GM04504 (cell line): ENCODE measurements around the gene SAT1.

Source experiments
- DNase-seq: peaks from one replicate; pipeline ENCODE4 v3.0.0-alpha.2; 2012; ENCODE audit warnings: low read depth

SAT1 gene

DNA sequence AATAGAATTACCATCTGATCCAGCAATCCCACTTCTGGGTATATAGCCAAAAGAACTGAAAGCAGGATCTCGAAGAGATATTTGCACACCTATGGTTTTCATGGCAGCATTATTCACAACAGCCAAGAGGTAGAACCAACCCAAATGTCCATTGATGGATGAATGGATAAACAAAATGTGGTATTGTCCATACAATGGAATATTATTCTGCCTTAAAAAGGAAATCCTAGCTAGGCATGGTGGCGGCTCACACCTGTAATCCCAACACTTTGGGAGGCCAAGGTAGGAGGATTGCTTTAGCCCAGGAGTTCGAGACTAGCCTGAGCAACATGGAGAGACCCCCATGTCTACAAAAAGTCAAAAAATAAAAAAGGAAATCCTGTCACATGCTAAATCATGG is 27.3 kb downstream of the SAT1 start:
- no peak for DNase-seq

DNA sequence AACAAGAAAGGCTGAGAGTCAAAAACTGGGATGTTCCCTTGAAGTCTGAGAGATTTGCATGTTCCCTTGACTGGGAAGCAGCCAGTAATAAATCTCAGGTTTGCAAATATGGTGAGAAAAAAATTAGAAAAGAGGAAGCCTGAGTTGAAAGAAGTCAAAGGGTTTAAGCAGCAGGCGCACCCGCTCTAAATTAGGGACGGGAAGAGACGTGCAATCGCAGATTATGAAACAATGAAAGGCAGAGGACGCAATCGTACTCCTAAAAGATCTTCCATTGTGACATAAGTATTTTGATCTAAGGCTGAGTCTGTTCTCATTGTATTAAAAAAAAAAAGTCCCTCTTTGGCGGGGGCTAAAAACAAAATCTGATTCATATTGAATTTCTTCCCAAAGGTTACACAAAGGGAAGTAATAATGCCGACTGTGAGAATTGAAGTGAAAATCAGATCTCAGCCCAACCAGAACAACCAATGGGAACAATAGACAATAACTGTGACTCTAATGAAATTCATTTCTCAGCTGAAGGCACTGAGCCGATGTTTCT is 28.2 kb downstream of the SAT1 start:
- DNase-seq, result no peak

DNA sequence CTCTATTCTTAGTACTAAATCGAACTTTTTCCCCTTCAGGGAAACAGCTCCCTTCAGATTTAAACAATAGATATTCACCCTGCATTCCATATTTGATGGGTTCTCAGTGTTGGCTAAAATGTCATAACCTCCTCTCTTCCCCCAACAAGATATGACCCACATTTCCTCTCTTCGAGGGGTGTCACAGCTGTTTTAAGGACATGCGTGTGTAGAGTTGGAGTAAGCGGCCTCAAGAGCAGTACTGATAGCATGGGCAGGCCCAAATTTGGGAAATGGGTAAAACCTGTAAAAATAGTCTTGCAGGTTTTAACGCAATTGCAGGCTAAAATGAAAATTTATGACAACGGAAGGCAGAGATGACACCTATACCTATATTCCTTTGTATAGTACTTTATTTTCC is 28.7 kb downstream of the SAT1 start:
- DNase-seq, result no peak

DNA sequence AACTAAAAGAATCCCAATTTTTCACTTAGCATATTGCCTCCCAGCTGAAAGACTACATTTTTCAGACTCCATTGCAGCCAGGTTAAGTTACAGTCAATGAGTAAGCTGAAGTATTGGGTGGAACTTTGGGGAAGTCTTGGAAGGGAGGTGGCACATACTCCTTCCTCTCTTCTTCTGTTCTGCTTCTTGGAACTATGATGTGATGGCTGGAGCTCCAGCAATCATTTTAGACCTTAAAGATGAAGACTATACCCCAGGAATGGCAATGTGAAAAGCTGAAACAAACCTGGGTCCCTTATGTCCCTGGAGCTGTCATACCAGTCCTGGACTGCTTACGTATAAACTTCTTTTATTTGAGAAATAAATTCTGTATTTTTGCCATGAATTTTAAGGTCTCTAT is 30.8 kb downstream of the SAT1 start:
- DNase-seq, result no peak

DNA sequence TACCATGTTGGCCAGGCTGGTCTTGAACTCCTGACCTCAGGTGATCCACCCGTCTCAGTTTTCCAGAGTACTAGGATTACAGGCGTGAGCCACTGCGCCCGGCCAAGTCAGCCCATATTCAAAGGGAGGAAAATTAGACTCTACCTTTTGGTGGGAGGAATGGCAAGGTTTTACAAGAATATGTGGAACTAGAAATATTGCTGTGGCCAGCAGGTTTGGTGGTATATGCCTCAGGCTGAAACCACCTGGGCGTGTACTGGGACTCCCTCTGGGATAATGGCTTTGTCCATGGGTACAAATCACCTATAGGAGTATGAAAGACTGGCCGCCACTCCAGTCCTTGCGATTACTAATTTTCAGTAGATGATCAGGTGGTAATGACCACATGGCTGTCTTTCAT is 32.4 kb downstream of the SAT1 start:
- DNase-seq, result no peak

DNA sequence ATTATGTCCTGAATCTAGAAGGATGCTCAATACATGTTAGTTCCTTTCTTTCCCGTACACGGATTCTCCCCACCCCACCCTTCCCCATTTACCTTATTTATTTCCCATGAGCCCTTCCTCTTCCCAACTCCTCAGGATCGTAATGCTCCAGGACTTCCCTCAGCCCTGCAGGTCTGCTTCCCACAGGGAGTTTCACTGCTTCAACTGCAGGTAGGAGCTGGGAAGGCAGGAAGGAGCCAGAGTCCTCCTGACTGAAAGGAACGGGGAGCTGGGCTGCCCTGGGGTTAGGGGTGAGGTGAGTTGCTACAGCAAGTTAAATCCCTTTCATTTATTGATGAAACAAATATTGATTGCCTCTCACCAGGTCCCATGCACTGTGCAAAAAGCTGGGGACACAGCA is 33.2 kb downstream of the SAT1 start:
- no peak for DNase-seq

DNA sequence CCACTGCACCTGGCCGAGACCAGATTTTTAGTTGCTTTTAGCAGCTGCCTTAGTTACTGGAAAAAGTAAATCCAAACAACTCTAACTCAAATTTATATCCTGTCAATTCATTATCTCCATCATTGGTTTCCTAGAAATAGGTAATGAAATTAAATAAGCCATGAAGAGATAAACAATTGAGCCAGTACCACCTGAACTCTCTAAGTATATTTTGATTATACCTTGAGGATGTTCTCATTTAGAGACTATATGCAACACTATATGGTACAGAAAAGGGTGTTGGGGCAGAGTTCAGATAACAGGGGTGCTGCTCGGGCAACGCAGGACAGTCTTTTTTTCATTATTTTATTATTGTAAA is 35.0 kb downstream of the SAT1 start:
- no peak for DNase-seq

DNA sequence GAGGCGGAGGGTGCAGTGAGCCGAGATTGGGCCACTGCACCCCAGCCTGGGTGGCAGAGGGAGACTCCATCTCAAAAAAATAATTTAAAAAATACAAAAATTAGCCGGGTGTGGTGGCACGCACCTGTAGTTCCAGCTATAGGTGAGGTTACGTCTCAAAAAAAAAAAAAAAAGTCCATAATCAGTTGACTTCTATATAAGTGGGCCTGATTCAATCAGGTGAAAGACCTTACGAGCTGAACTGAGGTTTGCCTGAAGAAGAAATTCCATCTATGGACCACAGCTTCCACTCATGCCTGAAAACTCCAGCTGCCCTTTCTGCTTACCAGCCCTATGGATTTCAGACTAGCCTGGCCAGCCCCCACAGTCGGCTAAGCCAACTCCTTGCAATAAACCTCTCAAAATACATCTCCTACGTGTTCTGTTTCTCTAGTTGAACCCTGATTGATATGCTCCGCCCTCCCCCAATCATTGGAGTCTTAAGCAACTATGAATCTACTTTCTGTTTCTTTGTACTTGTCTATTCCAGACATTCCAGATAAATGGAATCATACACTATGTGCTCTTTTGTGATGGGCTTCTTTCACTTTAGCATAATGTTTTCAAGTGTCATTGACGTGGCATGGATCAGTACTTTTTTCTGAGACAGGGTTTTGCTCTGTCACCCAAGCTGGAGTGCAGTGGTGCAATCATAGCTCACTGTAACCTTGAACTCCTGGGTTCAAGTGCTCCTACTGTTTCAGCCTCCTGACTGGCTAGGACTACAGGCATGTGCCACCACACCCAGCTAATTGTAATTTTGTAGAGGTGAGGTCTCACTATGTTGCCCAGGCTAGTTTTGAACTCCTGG is 36.6 kb downstream of the SAT1 start:
- no peak for DNase-seq

DNA sequence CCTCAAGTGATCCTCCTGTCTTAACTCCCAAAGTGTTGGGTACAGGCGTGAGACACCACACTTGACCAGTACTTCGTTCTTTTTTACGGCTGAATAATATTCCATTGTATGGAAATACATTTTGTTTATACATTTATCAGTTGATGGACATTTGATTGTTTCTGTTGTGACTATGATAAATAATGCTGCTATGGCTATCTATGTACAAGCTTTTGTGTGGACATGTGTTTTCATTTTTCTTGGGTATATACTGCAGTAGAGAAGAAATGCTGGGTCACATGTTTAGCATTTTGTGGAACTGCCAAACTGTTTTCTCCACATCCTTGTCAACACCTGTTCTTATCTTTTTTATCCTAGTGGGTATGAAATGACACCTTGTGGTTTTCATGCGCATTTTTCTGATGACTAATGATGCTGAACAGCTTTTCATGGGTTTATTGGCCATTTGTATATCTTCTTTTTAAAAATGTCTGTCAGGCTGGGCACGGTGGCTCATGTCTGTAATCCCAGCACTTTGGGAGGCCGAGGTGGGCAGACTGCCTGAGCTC is 37.3 kb downstream of the SAT1 start:
- no peak for DNase-seq

DNA sequence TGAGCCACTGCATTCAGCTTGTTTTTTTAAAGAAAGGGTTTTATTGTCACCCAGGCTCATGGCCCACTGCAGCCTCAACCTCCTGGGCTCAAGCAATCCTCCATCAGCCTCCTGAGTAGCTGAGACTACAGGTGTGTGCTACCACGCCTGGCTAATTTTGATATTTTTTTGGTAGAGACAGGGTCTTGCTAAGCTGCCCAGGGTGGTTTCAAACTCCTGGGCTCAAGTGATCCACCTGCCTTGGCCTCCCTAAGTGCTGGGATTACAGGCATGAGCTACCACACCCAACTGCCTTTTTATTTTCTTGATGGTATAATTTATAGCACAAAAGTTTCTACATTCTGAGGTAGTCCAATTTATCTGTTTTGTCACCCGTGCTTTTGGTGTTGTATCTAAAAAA is 38.9 kb downstream of the SAT1 start:
- no peak for DNase-seq

DNA sequence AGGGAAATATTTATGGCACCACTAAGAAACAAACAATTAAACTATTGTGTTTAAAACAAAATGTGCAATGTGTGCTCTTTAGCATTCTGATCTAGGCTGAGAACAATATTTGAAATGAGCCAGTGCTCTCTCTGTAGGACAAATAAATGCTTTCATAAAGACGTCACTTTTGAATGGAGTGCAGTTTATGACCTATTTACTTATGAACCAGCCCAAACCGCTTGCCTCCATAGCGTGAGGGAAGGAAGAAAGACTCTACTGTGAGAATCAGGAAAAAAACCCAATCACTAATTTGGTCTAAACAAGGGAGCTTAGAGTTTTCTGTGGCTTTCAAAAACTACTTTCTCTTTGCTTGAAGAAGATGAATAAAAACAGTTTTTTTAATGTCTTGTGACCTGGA is 39.4 kb downstream of the SAT1 start:
- no peak for DNase-seq

DNA sequence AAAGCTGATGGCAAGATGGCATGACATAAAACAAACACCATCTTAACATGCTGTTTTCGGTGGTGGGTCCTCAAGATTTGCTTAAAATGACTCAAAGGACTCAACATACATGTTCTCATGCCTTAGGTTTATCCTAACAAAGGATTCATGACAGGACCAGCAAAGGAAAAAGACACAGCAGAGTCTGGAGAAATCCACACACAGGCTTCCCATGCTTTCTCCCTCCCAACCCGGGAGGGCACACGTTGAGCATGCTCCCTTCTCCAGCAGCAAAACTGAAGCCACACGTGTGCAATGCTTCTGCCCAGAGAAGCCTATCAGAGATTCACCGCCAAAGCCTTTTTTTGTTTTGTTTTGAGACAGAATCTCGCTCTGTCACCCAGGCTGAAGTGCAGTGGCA is 39.9 kb downstream of the SAT1 start:
- no peak for DNase-seq

DNA sequence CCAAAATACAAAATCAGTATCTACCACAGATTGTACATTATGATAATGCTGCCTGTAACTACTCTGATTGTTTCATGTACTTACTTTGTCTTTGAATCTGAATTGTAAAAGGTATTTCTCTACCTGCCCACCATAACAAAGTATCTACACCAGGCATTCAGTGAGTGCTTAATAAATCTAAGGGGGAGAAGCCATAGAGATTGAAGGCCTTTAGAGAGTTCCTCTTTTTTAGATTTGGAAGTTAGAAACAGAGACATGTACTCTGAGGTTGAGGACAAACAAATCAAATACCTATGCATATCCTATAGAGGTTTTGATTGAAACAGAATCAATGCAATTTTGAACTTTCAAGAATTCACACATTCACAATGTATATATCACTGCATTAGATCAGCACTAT is 42.7 kb downstream of the SAT1 start:
- no peak for DNase-seq

DNA sequence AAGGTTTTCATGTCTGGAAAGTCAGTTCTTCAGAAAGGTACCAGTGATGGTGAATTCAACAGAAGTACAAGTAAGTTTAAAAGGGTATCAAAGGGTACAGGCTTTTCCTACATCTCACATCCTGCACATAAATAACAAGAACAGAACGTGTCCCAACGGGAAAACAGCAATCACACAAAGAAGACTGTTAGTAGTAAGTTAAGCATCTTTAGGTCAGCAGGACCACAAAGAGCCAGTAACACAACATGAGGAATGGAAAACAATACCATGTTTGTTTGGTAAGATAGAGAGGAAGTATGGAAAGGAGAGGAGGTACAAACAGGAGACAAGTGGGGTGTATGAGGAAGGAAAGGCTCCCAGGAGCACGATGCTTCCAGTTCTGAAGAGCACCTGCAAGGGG is 43.2 kb downstream of the SAT1 start:
- DNase-seq, result no peak

DNA sequence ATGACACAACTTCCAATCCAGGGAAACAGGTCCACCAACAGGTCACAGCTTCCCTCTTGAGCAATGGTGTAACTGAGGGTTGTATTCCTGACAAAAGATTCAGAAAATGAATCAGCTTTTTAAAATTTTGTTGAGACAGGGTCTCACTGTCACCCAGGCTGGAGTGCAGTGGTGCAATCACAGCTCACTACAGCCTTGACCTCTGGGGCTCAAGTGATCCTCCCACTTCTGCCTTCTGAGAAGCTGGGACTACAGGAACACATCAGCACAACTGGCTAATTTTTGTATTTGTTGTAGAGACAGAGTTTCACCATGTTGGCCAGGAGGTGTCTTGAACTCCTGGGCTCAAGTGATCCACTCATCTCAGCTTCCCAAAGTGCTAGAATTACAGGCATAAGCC is 43.7 kb downstream of the SAT1 start:
- no peak for DNase-seq

DNA sequence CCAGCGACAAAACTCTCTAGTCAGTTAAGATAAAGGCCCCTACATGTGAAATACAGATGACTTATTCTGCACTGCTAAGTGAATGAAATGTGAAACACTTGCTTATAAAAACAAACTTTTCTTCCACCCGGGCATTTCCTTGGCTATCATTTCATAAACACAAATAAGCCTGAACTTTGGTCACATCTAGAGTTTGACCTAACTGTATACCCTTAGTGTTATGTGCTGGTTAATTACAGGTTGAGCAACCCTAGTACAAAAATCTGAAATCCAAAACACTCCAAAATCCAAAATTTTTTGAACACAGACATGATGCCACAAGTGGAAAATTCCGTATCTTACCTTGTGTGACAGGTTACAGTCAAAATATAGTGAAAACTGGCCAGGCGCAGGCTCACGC is 45.9 kb downstream of the SAT1 start:
- DNase-seq, result no peak

DNA sequence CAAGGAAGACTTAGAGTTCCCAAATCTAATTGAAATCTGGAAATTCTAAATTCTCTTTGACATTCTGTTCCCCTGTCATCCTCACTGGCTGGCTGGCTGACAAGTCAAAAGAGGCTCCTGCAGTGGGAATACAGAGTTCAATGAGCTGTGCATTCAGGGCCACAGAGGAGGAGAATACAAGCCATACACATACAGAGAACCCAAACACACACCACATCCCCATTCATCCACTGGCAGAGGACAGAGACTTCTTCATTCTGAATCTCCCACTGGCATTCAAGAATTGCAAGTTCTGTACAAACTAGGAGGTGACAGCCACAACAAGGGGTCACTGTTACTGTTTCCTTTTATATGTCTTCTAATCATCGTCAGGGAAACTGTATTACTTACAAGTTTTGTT is 49.7 kb downstream of the SAT1 start:
- DNase-seq, result no peak
